Measurements from ENCODE around the gene SLC2A13.

The SLC2A13 gene

DNA sequence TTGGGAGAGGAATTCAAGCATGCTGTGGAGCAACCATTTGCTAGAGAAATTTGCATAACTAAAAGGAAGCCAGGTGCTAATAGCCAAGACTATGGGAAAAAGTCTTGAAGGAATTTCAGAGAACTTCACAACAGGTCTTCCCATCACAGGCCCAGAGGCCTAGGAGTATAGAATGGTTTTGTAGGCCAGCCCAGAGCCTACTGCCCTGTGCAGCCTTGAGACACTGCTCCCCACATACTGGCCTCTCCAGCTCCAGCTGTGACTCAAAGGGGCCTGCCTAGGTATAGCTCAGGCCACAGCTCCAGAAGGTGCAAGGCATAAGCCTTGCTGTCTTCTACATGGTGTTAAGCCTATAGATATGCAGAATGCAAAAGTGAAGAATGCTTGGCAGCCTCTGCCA, 227.1 kb downstream of the SLC2A13 start:
- Histone ChIP-seq H3K27ac (ENCODE audit: extremely low read depth, low read depth, low read length) (no peak overlapping the region), H3K9me3 (ENCODE audit: control insufficient read depth, insufficient read depth, low read depth, low read length) (no peaks in the 10 kb centered on the region), H3K36me3 (ENCODE audit: control insufficient read depth in 2 of 2, insufficient read depth in 1 of 2, low read length in 2 of 2) (no peaks in the 10 kb centered on the region), H3K4me3 (ENCODE audit: low read depth, low read length) (no peak overlapping the region), H3K4me1 (ENCODE audit: control insufficient read depth, insufficient read depth, low read length) (no peaks in the 10 kb centered on the region)
- ChIA-PET POLR2A (no interaction called here), CTCF (no interaction called here)
- TF ChIP-seq ZNF311 (tag by site-specific recombination; IDR thresholded peaks at IDR 0.05; ENCODE audit: borderline replicate concordance), result no peak
- TF ChIP-seq ZSCAN23 (tag by site-specific recombination; IDR thresholded peaks at IDR 0.05), result no peak
- no peak for TF ChIP-seq HOXD13 (CRISPR knock-in tag; IDR thresholded peaks at IDR 0.05; ENCODE audit: borderline replicate concordance)
- TF ChIP-seq ZNF530 (tag by site-specific recombination; IDR thresholded peaks at IDR 0.05; ENCODE audit: low read depth), result no peak
- TF ChIP-seq, protein P1, sequence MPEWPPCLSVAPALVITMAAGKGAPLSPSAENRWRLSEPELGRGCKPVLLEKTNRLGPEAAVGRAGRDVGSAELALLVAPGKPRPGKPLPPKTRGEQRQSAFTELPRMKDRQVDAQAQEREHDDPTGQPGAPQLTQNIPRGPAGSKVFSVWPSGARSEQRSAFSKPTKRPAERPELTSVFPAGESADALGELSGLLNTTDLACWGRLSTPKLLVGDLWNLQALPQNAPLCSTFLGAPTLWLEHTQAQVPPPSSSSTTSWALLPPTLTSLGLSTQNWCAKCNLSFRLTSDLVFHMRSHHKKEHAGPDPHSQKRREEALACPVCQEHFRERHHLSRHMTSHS (tag by site-specific recombination; IDR thresholded peaks at IDR 0.05), result no peak
- no peak for TF ChIP-seq ZNF658 (tag by site-specific recombination; IDR thresholded peaks at IDR 0.05)
- TF ChIP-seq, protein P2, sequence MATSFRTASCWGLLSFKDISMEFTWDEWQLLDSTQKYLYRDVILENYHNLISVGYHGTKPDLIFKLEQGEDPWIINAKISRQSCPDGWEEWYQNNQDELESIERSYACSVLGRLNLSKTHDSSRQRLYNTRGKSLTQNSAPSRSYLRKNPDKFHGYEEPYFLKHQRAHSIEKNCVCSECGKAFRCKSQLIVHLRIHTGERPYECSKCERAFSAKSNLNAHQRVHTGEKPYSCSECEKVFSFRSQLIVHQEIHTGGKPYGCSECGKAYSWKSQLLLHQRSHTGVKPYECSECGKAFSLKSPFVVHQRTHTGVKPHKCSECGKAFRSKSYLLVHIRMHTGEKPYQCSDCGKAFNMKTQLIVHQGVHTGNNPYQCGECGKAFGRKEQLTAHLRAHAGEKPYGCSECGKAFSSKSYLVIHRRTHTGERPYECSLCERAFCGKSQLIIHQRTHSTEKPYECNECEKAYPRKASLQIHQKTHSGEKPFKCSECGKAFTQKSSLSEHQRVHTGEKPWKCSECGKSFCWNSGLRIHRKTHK (tag by site-specific recombination; IDR thresholded peaks at IDR 0.05), result no peak
- no peak for TF ChIP-seq ZNF670 (tag by site-specific recombination; IDR thresholded peaks at IDR 0.05; ENCODE audit: low read depth)
- TF ChIP-seq GFI1B (tag by site-specific recombination; IDR thresholded peaks at IDR 0.05), result no peak
- TF ChIP-seq ZNF335 (tag by site-specific recombination; conservative IDR thresholded peaks at IDR 0.05), result no peak
- TF ChIP-seq TRIM28 (IDR thresholded peaks at IDR 0.05; ENCODE audit: borderline replicate concordance, low read length), result peak; percentile 89
- TF ChIP-seq ZNF112 (tag by site-specific recombination; IDR thresholded peaks at IDR 0.05), result no peak
- TF ChIP-seq ZNF146 (tag by site-specific recombination; IDR thresholded peaks at IDR 0.05), result no peak
- no peak for TF ChIP-seq ZNF792 (tag by site-specific recombination; IDR thresholded peaks at IDR 0.05)
- peak; percentile 84 for TF ChIP-seq SETDB1 (IDR thresholded peaks at IDR 0.05; ENCODE audit: insufficient read length, low read length)
- no peak for TF ChIP-seq KLF8 (tag by site-specific recombination; IDR thresholded peaks at IDR 0.05)
- no peak for TF ChIP-seq ZNF121 (tag by site-specific recombination; IDR thresholded peaks at IDR 0.05)
- TF ChIP-seq, protein P3, sequence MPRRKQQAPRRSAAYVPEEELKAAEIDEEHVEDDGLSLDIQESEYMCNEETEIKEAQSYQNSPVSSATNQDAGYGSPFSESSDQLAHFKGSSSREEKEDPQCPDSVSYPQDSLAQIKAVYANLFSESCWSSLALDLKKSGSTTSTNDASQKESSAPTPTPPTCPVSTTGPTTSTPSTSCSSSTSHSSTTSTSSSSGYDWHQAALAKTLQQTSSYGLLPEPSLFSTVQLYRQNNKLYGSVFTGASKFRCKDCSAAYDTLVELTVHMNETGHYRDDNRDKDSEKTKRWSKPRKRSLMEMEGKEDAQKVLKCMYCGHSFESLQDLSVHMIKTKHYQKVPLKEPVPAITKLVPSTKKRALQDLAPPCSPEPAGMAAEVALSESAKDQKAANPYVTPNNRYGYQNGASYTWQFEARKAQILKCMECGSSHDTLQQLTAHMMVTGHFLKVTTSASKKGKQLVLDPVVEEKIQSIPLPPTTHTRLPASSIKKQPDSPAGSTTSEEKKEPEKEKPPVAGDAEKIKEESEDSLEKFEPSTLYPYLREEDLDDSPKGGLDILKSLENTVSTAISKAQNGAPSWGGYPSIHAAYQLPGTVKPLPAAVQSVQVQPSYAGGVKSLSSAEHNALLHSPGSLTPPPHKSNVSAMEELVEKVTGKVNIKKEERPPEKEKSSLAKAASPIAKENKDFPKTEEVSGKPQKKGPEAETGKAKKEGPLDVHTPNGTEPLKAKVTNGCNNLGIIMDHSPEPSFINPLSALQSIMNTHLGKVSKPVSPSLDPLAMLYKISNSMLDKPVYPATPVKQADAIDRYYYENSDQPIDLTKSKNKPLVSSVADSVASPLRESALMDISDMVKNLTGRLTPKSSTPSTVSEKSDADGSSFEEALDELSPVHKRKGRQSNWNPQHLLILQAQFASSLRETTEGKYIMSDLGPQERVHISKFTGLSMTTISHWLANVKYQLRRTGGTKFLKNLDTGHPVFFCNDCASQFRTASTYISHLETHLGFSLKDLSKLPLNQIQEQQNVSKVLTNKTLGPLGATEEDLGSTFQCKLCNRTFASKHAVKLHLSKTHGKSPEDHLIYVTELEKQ (tag by site-specific recombination; IDR thresholded peaks at IDR 0.05; ENCODE audit: borderline replicate concordance), result no peak
- no peak for TF ChIP-seq KLF9 (tag by site-specific recombination; IDR thresholded peaks at IDR 0.05; ENCODE audit: low read depth)
- TF ChIP-seq ZNF585B (tag by site-specific recombination; IDR thresholded peaks at IDR 0.05), result peak; percentile 94
- TF ChIP-seq ZNF248 (tag by site-specific recombination; IDR thresholded peaks at IDR 0.05), result no peak

DNA sequence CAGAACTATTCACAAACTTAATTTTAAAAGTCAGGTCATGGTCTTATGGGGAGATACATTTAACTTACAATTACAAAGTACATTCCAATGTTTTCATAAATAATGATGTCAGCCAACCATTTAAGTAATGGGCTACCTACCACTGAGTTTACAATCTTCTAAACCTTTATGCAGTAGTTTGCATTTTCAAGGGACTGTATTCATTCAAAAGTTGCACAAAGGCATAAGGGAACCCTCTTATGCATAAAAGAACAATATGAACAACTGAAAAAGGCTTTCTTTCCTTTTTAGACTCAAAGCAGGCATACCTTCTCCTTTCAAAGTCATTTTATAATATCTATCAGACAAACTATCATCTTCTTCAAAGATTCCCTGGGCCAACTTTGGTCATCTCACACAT, 230.2 kb downstream of the SLC2A13 start:
- Histone ChIP-seq H3K4me1 (ENCODE audit: control insufficient read depth, insufficient read depth, low read length) (no peaks in the 10 kb centered on the region), H3K9me3 (ENCODE audit: control insufficient read depth, insufficient read depth, low read depth, low read length) (no peaks in the 10 kb centered on the region), H3K36me3 (ENCODE audit: control insufficient read depth in 2 of 2, insufficient read depth in 1 of 2, low read length in 2 of 2) (no peaks in the 10 kb centered on the region), H3K4me3 (ENCODE audit: low read depth, low read length) (no peak overlapping the region), H3K27ac (ENCODE audit: extremely low read depth, low read depth, low read length) (no peak overlapping the region)
- POLR2A ChIA-PET, result no interaction called here
- CTCF ChIA-PET, result interaction anchor here (1.2 kb wide), 1 partner anchor 10 kb away, joined by 3 read pairs; no protein-coding TSS in a partner anchor
- TF ChIP-seq, protein P3 (tag by site-specific recombination; IDR thresholded peaks at IDR 0.05; ENCODE audit: borderline replicate concordance), result no peak
- TF ChIP-seq ZNF350 (tag by site-specific recombination; IDR thresholded peaks at IDR 0.05) (no peak), ZNF223 (tag by site-specific recombination; IDR thresholded peaks at IDR 0.05) (no peak), ZNF132 (tag by site-specific recombination; IDR thresholded peaks at IDR 0.05; ENCODE audit: borderline replicate concordance) (no peak)
- TF ChIP-seq, protein P4, sequence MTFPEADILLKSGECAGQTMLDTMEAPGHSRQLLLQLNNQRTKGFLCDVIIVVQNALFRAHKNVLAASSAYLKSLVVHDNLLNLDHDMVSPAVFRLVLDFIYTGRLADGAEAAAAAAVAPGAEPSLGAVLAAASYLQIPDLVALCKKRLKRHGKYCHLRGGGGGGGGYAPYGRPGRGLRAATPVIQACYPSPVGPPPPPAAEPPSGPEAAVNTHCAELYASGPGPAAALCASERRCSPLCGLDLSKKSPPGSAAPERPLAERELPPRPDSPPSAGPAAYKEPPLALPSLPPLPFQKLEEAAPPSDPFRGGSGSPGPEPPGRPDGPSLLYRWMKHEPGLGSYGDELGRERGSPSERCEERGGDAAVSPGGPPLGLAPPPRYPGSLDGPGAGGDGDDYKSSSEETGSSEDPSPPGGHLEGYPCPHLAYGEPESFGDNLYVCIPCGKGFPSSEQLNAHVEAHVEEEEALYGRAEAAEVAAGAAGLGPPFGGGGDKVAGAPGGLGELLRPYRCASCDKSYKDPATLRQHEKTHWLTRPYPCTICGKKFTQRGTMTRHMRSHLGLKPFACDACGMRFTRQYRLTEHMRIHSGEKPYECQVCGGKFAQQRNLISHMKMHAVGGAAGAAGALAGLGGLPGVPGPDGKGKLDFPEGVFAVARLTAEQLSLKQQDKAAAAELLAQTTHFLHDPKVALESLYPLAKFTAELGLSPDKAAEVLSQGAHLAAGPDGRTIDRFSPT (tag by site-specific recombination; IDR thresholded peaks at IDR 0.05), result no peak

Data from HEK293 (cell line).